Upper lobe of left lung (tissue), 4 donors: ENCODE results near the gene BCAS3.

Source experiments
- EP300 ChIP-seq, 4 donors: sonication (generic); formaldehyde crosslinking; IDR thresholded peaks; one replicate each; pipeline ENCODE4 v1.5.1; 2017; ENCODE audit warnings: antibody characterized with exemption in 4 of 4, control low read depth in 2 of 4
- POLR2A ChIP-seq, 4 donors: fragments of 450-650 bp; IDR thresholded peaks; one replicate each; pipeline ENCODE4 v1.5.1; 2016 to 2017; ENCODE audit warnings: antibody characterized with exemption in 4 of 4, mild to moderate bottlenecking in 2 of 4
- POLR2AphosphoS5 ChIP-seq, 2 donors: sonication (generic); formaldehyde crosslinking; IDR thresholded peaks; one replicate each; pipeline ENCODE4 v1.5.1; 2017; ENCODE audit warnings: antibody characterized with exemption in 2 of 2
- TF ChIP-seq, protein P1 (sequence below), 6 experiments: fragments of 450-650 bp in 4 of 6; fragments of 200-600 bp in 2 of 6; sonication (generic) in 2 of 6; IDR thresholded peaks; one replicate each; pipeline ENCODE4 v1.5.1; 2016 to 2019; ENCODE audit warnings: antibody characterized with exemption in 6 of 6

DNA sequence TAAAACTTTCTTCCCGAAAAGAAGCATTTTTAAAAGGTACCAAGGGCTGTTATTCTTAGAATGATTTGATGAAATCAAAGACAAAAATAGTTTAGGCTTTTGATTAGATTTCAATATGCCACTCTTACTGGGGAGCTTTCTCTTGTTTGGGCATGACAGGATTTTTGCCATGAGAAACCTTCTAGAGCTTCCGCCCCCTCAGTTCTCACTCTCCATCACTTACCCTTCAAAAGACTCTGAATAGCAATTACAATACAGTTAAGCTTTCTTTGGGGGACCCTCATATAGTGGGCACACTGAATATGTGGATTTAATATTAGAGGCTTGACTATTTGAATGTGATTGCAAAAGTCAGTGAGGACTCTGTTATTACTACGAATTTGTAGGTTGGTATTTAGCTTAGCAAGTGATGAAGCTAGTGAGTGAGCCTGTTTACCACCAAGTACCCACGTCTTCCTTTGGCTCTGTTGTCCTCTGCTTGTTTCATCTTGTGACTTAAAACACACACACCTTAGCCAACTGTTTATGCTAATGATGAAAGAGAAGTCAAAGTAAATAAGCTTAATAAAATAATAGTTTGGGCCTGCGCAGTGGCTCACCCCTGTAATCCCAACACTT is 563.3 kb downstream of the BCAS3 start:
- TF ChIP-seq POLR2AphosphoS5 (IDR thresholded peaks at IDR 0.05) (no peak), EP300 (IDR thresholded peaks at IDR 0.05) (no peak), POLR2A (IDR thresholded peaks at IDR 0.05) (no peak)
- TF ChIP-seq, protein P1, sequence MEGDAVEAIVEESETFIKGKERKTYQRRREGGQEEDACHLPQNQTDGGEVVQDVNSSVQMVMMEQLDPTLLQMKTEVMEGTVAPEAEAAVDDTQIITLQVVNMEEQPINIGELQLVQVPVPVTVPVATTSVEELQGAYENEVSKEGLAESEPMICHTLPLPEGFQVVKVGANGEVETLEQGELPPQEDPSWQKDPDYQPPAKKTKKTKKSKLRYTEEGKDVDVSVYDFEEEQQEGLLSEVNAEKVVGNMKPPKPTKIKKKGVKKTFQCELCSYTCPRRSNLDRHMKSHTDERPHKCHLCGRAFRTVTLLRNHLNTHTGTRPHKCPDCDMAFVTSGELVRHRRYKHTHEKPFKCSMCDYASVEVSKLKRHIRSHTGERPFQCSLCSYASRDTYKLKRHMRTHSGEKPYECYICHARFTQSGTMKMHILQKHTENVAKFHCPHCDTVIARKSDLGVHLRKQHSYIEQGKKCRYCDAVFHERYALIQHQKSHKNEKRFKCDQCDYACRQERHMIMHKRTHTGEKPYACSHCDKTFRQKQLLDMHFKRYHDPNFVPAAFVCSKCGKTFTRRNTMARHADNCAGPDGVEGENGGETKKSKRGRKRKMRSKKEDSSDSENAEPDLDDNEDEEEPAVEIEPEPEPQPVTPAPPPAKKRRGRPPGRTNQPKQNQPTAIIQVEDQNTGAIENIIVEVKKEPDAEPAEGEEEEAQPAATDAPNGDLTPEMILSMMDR (IDR thresholded peaks at IDR 0.05), result no peak
